Fibroblast of pulmonary artery (primary cell): ENCODE measurements around the gene TAGLN2.
"Not testable (repeated sequence)": the region's sequence is repeated elsewhere in the genome, so short reads cannot be mapped to it uniquely, and the experiment has no call there.

Source experiments
- DNase-seq: peaks from one replicate; pipeline ENCODE4 v3.0.0-alpha.2; 2010; ENCODE audit warnings: low read depth
- H3K4me3 ChIP-seq: replicated peaks from 2 replicates; pipeline ENCODE4 v1.5.1; 2011; ENCODE audit warnings: low read depth, mild to moderate bottlenecking, control low read depth, low read length, moderate library complexity
- CTCF ChIP-seq: IDR thresholded peaks from 2 replicates; pipeline ENCODE4 v1.5.1; 2011; ENCODE audit warnings: mild to moderate bottlenecking, control low read depth, low read length, inconsistent platforms; ENCODE audit errors: missing control alignments

The TAGLN2 gene

GRCh38 chr1:159908031-159908940, 17.0 kb downstream of the TAGLN2 start:
- H3K4me3 ChIP-seq: no peak overlapping the region
- no peak for TF ChIP-seq CTCF
- DNase-seq: no peak

- TF ChIP-seq CTCF: no peak
- DNase-seq: no peak
- H3K4me3 ChIP-seq: no peak overlapping the region
Measured at GRCh38 chr1:159906960-159907359, 18.3 kb downstream of the TAGLN2 start.

GRCh38 chr1:159904036-159904435, 21.3 kb downstream of the TAGLN2 start:
- H3K4me3 ChIP-seq, DNase-seq: not testable (repeated sequence)

GRCh38 chr1:159902541-159902940, 22.8 kb downstream of the TAGLN2 start:
- DNase-seq: no peak
- TF ChIP-seq CTCF: no peak
- H3K4me3 ChIP-seq: no peak overlapping the region

- DNase-seq: no peak
- no peak overlapping the region for H3K4me3 ChIP-seq
- TF ChIP-seq CTCF: no peak
Measured at GRCh38 chr1:159900755-159901360, 24.4 kb downstream of the TAGLN2 start.

GRCh38 chr1:159900086-159900680, 25.1 kb downstream of the TAGLN2 start, which contains the start of gene CFAP45:
Gene CFAP45, minus strand, starts transcription at chr1:159900165. Its CDS starts 67 bp downstream, at chr1:159900098.
- no peak within 1 kb of the TSS for H3K4me3 ChIP-seq

GRCh38 chr1:159899634-159900033, 25.7 kb downstream of the TAGLN2 start:
- H3K4me3 ChIP-seq: not testable (repeated sequence)

More at GRCh38 chr1:159900086-159900680, 25.1 kb downstream of the TAGLN2 start, which contains the start of gene CFAP45:
- TF ChIP-seq CTCF: no peak
- DNase-seq: peak; percentile 82

More at GRCh38 chr1:159899634-159900033, 25.7 kb downstream of the TAGLN2 start:
- not testable (repeated sequence) for DNase-seq
